H1 (cell line): Measurements from ENCODE around the gene PSME2. TPM values are rescaled to one million over a fixed set of nuclear protein-coding genes. Genes with fewer than 3 reads are reported as not detected.

Source experiments
- CTCF ChIA-PET: fragments of 300-600 bp; sonication (Branson Sonifier 250); formaldehyde crosslinking; loops from one replicate; lab custom pipeline; 2021; ENCODE audit not compliant: partially characterized antibody; lab: Charles Lee
- POLR2A ChIA-PET: fragments of 300-600 bp; sonication (Branson Sonifier 250); formaldehyde crosslinking; loops from one replicate; lab custom pipeline; 2021; ENCODE audit warnings: inconsistent platforms; ENCODE audit not compliant: partially characterized antibody; lab: Charles Lee
- DNase-seq, 2 experiments: peaks; one replicate each; pipeline versions ENCODE4 v3.0.0 to v3.0.0-alpha.2; 2010 to 2022; ENCODE audit warnings: low spot score in 2 of 2, low read depth in 1 of 2, mixed read lengths in 1 of 2
- FAIRE-seq: peaks from 2 replicates; lab custom pipeline; 2011; peaks lifted over from hg19 to GRCh38; lab: Jason Lieb, UNC
- H2AFZ ChIP-seq: 2 replicates; pipeline ENCODE4 v1.8.1; 2012; ENCODE audit warnings: low read length, inconsistent platforms
- H2AK5ac ChIP-seq: 2 replicates; pipeline ENCODE4 v1.6.1; 2013; ENCODE audit warnings: low read depth, low read length
- H2BK120ac ChIP-seq: replicated peaks from 2 replicates; pipeline ENCODE3; 2013; ENCODE audit warnings: low read depth, low read length, inconsistent platforms
- H2BK12ac ChIP-seq: 2 replicates; pipeline ENCODE4 v1.6.1; 2013; ENCODE audit warnings: low read depth, low read length
- H2BK15ac ChIP-seq: 2 replicates; pipeline ENCODE4 v1.6.1; 2013; ENCODE audit warnings: low read length
- H2BK20ac ChIP-seq: 2 replicates; pipeline ENCODE4 v1.6.1; 2013; ENCODE audit warnings: low read length
- H2BK5ac ChIP-seq: 2 replicates; pipeline ENCODE4 v1.6.1; 2013; ENCODE audit warnings: low read depth, low read length
- H3K14ac ChIP-seq: 2 replicates; pipeline ENCODE4 v1.6.1; 2013; ENCODE audit warnings: inconsistent platforms; ENCODE audit not compliant: insufficient read length
- H3K18ac ChIP-seq: 2 replicates; pipeline ENCODE4 v1.6.1; 2013; ENCODE audit warnings: low read length; ENCODE audit errors: extremely low read depth
- H3K23ac ChIP-seq: 2 replicates; pipeline ENCODE4 v1.6.1; 2013; ENCODE audit warnings: inconsistent platforms; ENCODE audit not compliant: insufficient read length
- H3K23me2 ChIP-seq: 2 replicates; pipeline ENCODE4 v1.6.1; 2013; ENCODE audit warnings: low read depth, low read length
- H3K27ac ChIP-seq: 2 replicates; pipeline ENCODE4 v1.6.1; 2011; ENCODE audit warnings: low read depth, low read length, inconsistent platforms
- H3K27me3 ChIP-seq, 4 experiments: replicated peaks in 1 of 4; 1 replicate in 1 of 4; 2 replicates in 3 of 4; pipeline versions ENCODE4 v1.6.1 to v1.8.1; 2011 to 2013; ENCODE audit warnings: low read length in 3 of 4, mild to moderate bottlenecking in 3 of 4, inconsistent platforms in 2 of 4, mixed read lengths in 2 of 4, moderate library complexity in 1 of 4; ENCODE audit not compliant: control insufficient read depth in 3 of 4, insufficient read depth in 3 of 4; ENCODE audit errors: extremely low read depth in 1 of 4
- H3K36me3 ChIP-seq, 4 experiments: 2 replicates each; pipeline versions ENCODE4 v1.6.1 to v1.8.1; 2011 to 2013; ENCODE audit warnings: mild to moderate bottlenecking in 4 of 4, low read length in 3 of 4, moderate library complexity in 2 of 4, control low read depth in 1 of 4, inconsistent platforms in 1 of 4; ENCODE audit not compliant: insufficient read depth in 4 of 4, control insufficient read depth in 2 of 4
- H3K4ac ChIP-seq: replicated peaks from 2 replicates; pipeline ENCODE3; 2013; ENCODE audit warnings: low read length, low read depth, mixed read lengths, inconsistent platforms; ENCODE audit not compliant: insufficient read length
- H3K4me1 ChIP-seq, 4 experiments: replicated peaks in 1 of 4; 1 replicate in 1 of 4; 2 replicates in 3 of 4; pipeline versions ENCODE4 v1.6.1 to v1.8.1; 2011 to 2013; ENCODE audit warnings: low read length in 3 of 4, inconsistent platforms in 2 of 4, mixed read lengths in 1 of 4; ENCODE audit not compliant: insufficient read depth in 4 of 4, control insufficient read depth in 3 of 4
- H3K4me2 ChIP-seq, 2 experiments: 2 replicates each; pipeline versions ENCODE4 v1.6.1 to v1.8.1; 2011 to 2013; ENCODE audit warnings: low read depth in 2 of 2, low read length in 2 of 2, control low read depth in 1 of 2, inconsistent platforms in 1 of 2, mild to moderate bottlenecking in 1 of 2; ENCODE audit not compliant: insufficient read depth in 1 of 2
- H3K4me3 ChIP-seq, 4 experiments: fragments of 200-600, 300-600 bp in 1 of 4; sonication (generic), shearing (Covaris generic), sonication (Bioruptor Twin) in 1 of 4; 2 replicates each; pipeline versions ENCODE4 v1.5.1 to v1.8.1; 2011 to 2016; ENCODE audit warnings: low read length in 4 of 4, low read depth in 3 of 4, control low read depth in 2 of 4, inconsistent platforms in 2 of 4, mild to moderate bottlenecking in 2 of 4, mixed read lengths in 1 of 4, moderate library complexity in 1 of 4; ENCODE audit not compliant: insufficient read depth in 2 of 4; ENCODE audit errors: extremely low read depth in 1 of 4
- H3K56ac ChIP-seq: replicated peaks from 2 replicates; pipeline ENCODE3; 2013; ENCODE audit warnings: low read depth, mild to moderate bottlenecking, mixed read lengths, low read length, inconsistent platforms; ENCODE audit not compliant: insufficient read length
- H3K79me1 ChIP-seq: 2 replicates; pipeline ENCODE4 v1.6.1; 2013; ENCODE audit warnings: low read depth, low read length, control low read depth
- H3K79me2 ChIP-seq, 2 experiments: 2 replicates each; pipeline versions ENCODE4 v1.6.1 to v1.8.1; 2012 to 2013; ENCODE audit warnings: low read length in 2 of 2, mild to moderate bottlenecking in 2 of 2, inconsistent platforms in 1 of 2; ENCODE audit not compliant: insufficient read depth in 2 of 2, control insufficient read depth in 1 of 2
- H3K9ac ChIP-seq, 4 experiments: replicated peaks in 1 of 4; 1 replicate in 1 of 4; 2 replicates in 3 of 4; pipeline versions ENCODE4 v1.6.1 to v1.8.1; 2011 to 2013; ENCODE audit warnings: low read depth in 3 of 4, low read length in 3 of 4, control low read depth in 2 of 4, mild to moderate bottlenecking in 2 of 4, moderate library complexity in 2 of 4, inconsistent platforms in 1 of 4; ENCODE audit errors: extremely low read depth in 1 of 4
- H3K9me3 ChIP-seq, 2 experiments: 2 replicates each; pipeline versions ENCODE4 v1.6.1 to v1.8.1; 2012 to 2013; ENCODE audit warnings: mild to moderate bottlenecking in 2 of 2, moderate library complexity in 2 of 2, control low read depth in 1 of 2, inconsistent platforms in 1 of 2, low read depth in 1 of 2, low read length in 1 of 2, mixed read lengths in 1 of 2; ENCODE audit not compliant: insufficient read depth in 2 of 2
- H4K20me1 ChIP-seq, 2 experiments: replicated peaks in 1 of 2; 2 replicates each; pipeline versions ENCODE3 to v1.8.1; 2011 to 2013; ENCODE audit warnings: inconsistent platforms in 2 of 2, low read length in 2 of 2, mild to moderate bottlenecking in 1 of 2; ENCODE audit not compliant: insufficient read depth in 2 of 2, control insufficient read depth in 1 of 2
- H4K5ac ChIP-seq: 2 replicates; pipeline ENCODE4 v1.6.1; 2013; ENCODE audit warnings: low read length, low read depth, mixed read lengths, inconsistent platforms; ENCODE audit not compliant: insufficient read length
- H4K8ac ChIP-seq: 2 replicates; pipeline ENCODE4 v1.8.0; 2013; ENCODE audit warnings: mild to moderate bottlenecking, moderate library complexity, low read length, inconsistent platforms; ENCODE audit not compliant: insufficient read depth; ENCODE audit errors: extremely low read depth
- H4K91ac ChIP-seq: replicated peaks from 2 replicates; pipeline ENCODE3; 2013; ENCODE audit warnings: low read length, mixed read lengths, inconsistent platforms; ENCODE audit not compliant: insufficient read length
- E2F6 ChIP-seq: IDR thresholded peaks from 2 replicates; pipeline ENCODE4 v1.6.1; 2012; ENCODE audit warnings: inconsistent platforms
- EGR1 ChIP-seq: IDR thresholded peaks from 2 replicates; pipeline ENCODE4 v1.6.1; 2011; ENCODE audit warnings: low read depth, low read length, borderline replicate concordance
- GTF2F1 ChIP-seq: IDR thresholded peaks from 2 replicates; pipeline ENCODE4 v1.6.1; 2012; ENCODE audit warnings: low read depth, low read length, improper control_type of control experiment, borderline replicate concordance
- HDAC6 ChIP-seq: IDR thresholded peaks from one replicate; pipeline ENCODE4 v1.7.1; 2012; ENCODE audit warnings: low read depth, mild to moderate bottlenecking, inconsistent platforms, low read length, moderate library complexity
- KDM5A ChIP-seq: fragments of 200-600 bp; IDR thresholded peaks from 2 replicates; pipeline ENCODE4 v1.7.1; 2012; ENCODE audit warnings: mild to moderate bottlenecking, low read length, inconsistent platforms, mixed read lengths
- NANOG ChIP-seq: IDR thresholded peaks from 2 replicates; pipeline ENCODE4 v1.6.1; 2011; ENCODE audit warnings: low read length, low read depth, mild to moderate bottlenecking, inconsistent platforms; ENCODE audit not compliant: insufficient read depth, poor library complexity, severe bottlenecking
- PHF8 ChIP-seq: fragments of 200-600 bp; sonication (generic); conservative IDR thresholded peaks from 2 replicates; pipeline ENCODE4 v1.7.1; 2012; ENCODE audit warnings: low read depth, mild to moderate bottlenecking, inconsistent platforms, low read length, moderate library complexity
- RAD21 ChIP-seq, 2 experiments: IDR thresholded peaks in 1 of 2; conservative IDR thresholded peaks in 1 of 2; 2 replicates each; pipeline ENCODE4 v1.6.1; 2011; ENCODE audit warnings: low read depth in 2 of 2, low read length in 2 of 2, improper control_type of control experiment in 1 of 2, inconsistent platforms in 1 of 2, mild to moderate bottlenecking in 1 of 2, moderate library complexity in 1 of 2
- RFX5 ChIP-seq: IDR thresholded peaks from 2 replicates; pipeline ENCODE4 v1.6.1; 2011; ENCODE audit warnings: low read depth, low read length, improper control_type of control experiment, borderline replicate concordance
- WGBS, 2 experiments: shearing (Covaris generic) in 1 of 2; methylation state at CpG; one replicate each; pipeline versions ENCODE4 v1.1.6 to v1.1.7; 2013 to 2015; ENCODE audit warnings: low lambda C conversion rate in 2 of 2, mixed read lengths in 2 of 2, inconsistent platforms in 1 of 2, low coverage in 1 of 2, missing lambda C conversion rate in 1 of 2; ENCODE audit not compliant: insufficient replicate concordance in 2 of 2, insufficient coverage in 1 of 2, insufficient read length in 1 of 2; ENCODE audit errors: extremely low coverage in 1 of 2, missing lambda C conversion rate in 1 of 2; 5-methylcytosine and 5-hydroxymethylcytosine counted together
- polyA plus RNA-seq, 7 experiments: library from polyadenylated mRNA; depleted of rRNA in 3 of 7; stranded (reverse) in 5 of 7; unstranded in 2 of 7; fragments of >200 nt in 5 of 7; fragments of 200-250 nt in 2 of 7; gene quantifications; 1 replicate in 5 of 7; 2 replicates in 1 of 7; 4 replicates in 1 of 7; pipeline versions ENCODE4 v1.2.1 to v1.2.3, GENCODE V29; 2011 to 2013; ENCODE audit warnings: missing spikeins in 2 of 7, mixed read lengths in 2 of 7
- total RNA-seq: library from RNA; stranded (reverse); fragmentation: NEBNext Ultra II Directional; extraction: Animal tissue kit (Norgen Biotek cat#: 25700); gene quantifications from 2 replicates; pipeline ENCODE4 v1.2.1, GENCODE V29; 2021

PSME2 gene
- total and polyA plus RNA-seq, 2 of the 8 experiments (the other 6 are each of a cell fraction or from before 2014, with no cell fraction given), result 71.8 to 111 TPM

DNA sequence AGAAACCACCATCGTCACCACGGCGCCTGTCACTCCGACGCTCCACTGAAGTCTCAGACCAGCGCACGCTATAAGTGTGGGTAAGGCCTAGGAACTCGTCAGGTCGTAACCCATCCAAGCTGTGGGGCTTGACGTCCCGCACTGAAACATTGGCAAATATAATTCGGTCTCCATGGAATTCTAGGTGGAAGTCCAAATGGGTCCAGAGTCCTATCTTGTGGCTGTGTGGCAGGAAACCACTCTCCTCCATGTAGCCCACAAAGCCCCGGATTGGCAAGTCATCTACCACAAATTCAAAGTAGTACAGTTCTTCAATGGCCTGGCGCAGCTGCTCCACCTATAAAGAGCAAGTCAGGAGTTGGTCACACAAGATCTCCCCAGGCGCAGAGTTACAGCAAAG, 46.5 kb upstream of the PSME2 start:
- POLR2A ChIA-PET, result interaction anchor here (4.3 to 4.7 kb wide), 2 partner anchors 10 to 18 kb away, joined by 58 to 119 read pairs; partner anchors contain the start of genes CHMP4A and MDP1
- H2BK5ac ChIP-seq, result no peak overlapping the region
- H3K27me3 ChIP-seq, result no peaks in the 10 kb centered on the region
- no peaks in the 10 kb centered on the region; the same call in 1 of the 2 replicates for H3K79me1 ChIP-seq
- no peak overlapping the region for H3K18ac ChIP-seq
- H3K4me3 ChIP-seq, result no peak overlapping the region
- H3K9ac ChIP-seq, result no peak overlapping the region
- peaks cover 0 to 11% (median 3%) of the 10 kb centered on the region in 4 experiments; a peak in 5 of 7 replicates for H3K4me1 ChIP-seq
- no peaks in the 10 kb centered on the region for H3K9me3 ChIP-seq
- H2BK15ac ChIP-seq, result no peak overlapping the region
- no peak overlapping the region for H3K23ac ChIP-seq
- H3K23me2 ChIP-seq, result peaks cover 8% of the 10 kb centered on the region
- DNase-seq (no peak), FAIRE-seq (no peak)
- no peak overlapping the region for H3K14ac ChIP-seq
- H3K27ac ChIP-seq, result no peak overlapping the region
- H4K20me1 ChIP-seq, result peaks cover 0 to under 1% of the 10 kb centered on the region in 2 experiments
- 96% methylated on average over 15 of the region's 15 CpGs; no CpG with 5 or more reads in 1 of the 2 experiments for WGBS, 2 experiments
- no peak overlapping the region for H2AFZ ChIP-seq
- H3K79me2 ChIP-seq, result peaks cover 0 to 1% of the 10 kb centered on the region in 2 experiments; a peak in 1 of 4 replicates
- no peak overlapping the region for H2BK120ac ChIP-seq
- peaks cover 4 to 6% (median 5%) of the 10 kb centered on the region in 4 experiments; a peak in 6 of 8 replicates for H3K36me3 ChIP-seq
- no peak overlapping the region for H2BK12ac ChIP-seq
- H2BK20ac ChIP-seq, result no peak overlapping the region
- no peak overlapping the region for H2AK5ac ChIP-seq
- no peak overlapping the region for H4K5ac ChIP-seq
- no peak overlapping the region for H4K91ac ChIP-seq
- no peak overlapping the region for H3K56ac ChIP-seq
- CTCF ChIA-PET, result no interaction called here
- no peak overlapping the region for H3K4me2 ChIP-seq
- H4K8ac ChIP-seq, result no peak overlapping the region
- H3K4ac ChIP-seq, result no peak overlapping the region
- TF ChIP-seq KDM5A, result no peak
- no peak for TF ChIP-seq RAD21 (IDR thresholded peaks at IDR 0.05 in 1 of 2, conservative IDR thresholded peaks at IDR 0.05 in 1 of 2; ENCODE audit: low read depth in 2 of 2, low read length in 2 of 2)
- TF ChIP-seq HDAC6, result no peak
- no peak for TF ChIP-seq PHF8
- TF ChIP-seq EGR1, result no peak
- TF ChIP-seq E2F6, result no peak
- TF ChIP-seq RFX5, result no peak
- no peak for TF ChIP-seq GTF2F1
- no peak for TF ChIP-seq NANOG
